Effector memory CD4-positive, alpha-beta T cell (primary cell): ENCODE data around the gene DCAKD.

Source experiments
- DNase-seq, 3 donors: peaks; one replicate each; pipeline ENCODE4 v3.0.0-alpha.2; 2020
- H3K27ac ChIP-seq: 2 replicates; pipeline ENCODE4 v1.7.0; 2013; ENCODE audit warnings: mild to moderate bottlenecking, low read length, moderate library complexity; ENCODE audit not compliant: insufficient read depth, poor library complexity, severe bottlenecking
- H3K27me3 ChIP-seq: replicated peaks from 2 replicates; pipeline ENCODE4 v1.7.0; 2013; ENCODE audit warnings: mild to moderate bottlenecking, low read length; ENCODE audit not compliant: insufficient read depth, control insufficient read depth, poor library complexity, severe bottlenecking
- H3K36me3 ChIP-seq: 2 replicates; pipeline ENCODE4 v1.7.0; 2013; ENCODE audit warnings: mild to moderate bottlenecking, low read length, moderate library complexity; ENCODE audit not compliant: control insufficient read depth, insufficient read depth
- H3K4me1 ChIP-seq: 2 replicates; pipeline ENCODE4 v1.7.0; 2013; ENCODE audit warnings: low read length, mild to moderate bottlenecking; ENCODE audit not compliant: control insufficient read depth, insufficient read depth, poor library complexity, severe bottlenecking
- H3K4me3 ChIP-seq: 2 replicates; pipeline ENCODE4 v1.7.0; 2013; ENCODE audit warnings: low read length, low read depth, mild to moderate bottlenecking; ENCODE audit not compliant: insufficient read depth, poor library complexity, severe bottlenecking
- H3K9me3 ChIP-seq: 2 replicates; pipeline ENCODE4 v1.7.0; 2013; ENCODE audit warnings: mild to moderate bottlenecking, low read length, moderate library complexity; ENCODE audit not compliant: control insufficient read depth

DCAKD gene

DNA sequence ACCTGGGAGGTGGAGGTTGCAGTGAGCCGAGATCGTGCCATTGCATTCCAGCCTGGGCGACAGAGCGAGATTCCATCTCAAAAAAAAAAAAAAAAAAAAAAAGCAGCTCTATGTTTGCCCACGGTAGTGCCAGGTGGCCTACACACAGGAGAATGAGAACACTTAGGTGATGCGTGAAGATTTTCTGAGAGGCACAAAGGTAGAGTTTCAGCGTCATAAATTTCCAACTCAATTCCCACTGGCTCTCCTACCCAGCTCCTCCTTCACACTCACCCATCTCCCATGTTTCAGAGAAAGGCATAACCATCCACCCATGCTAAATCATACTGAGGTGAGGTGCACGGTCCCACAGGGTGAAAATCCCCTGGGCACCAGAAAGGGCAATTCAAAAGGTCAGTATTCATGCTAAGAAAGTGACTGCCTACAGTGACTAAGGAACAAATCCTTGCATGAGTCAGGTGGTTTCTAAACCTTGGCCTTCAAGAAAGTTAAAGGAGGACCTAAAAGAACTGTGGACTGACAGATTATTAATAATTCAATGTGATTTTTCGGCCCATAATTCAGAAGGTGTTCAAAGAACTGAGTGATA, 4.8 kb downstream of the DCAKD start:
- H3K9me3 ChIP-seq = no peaks in the 10 kb centered on the region
- H3K4me1 ChIP-seq = peaks cover 11% of the 10 kb centered on the region

DNA sequence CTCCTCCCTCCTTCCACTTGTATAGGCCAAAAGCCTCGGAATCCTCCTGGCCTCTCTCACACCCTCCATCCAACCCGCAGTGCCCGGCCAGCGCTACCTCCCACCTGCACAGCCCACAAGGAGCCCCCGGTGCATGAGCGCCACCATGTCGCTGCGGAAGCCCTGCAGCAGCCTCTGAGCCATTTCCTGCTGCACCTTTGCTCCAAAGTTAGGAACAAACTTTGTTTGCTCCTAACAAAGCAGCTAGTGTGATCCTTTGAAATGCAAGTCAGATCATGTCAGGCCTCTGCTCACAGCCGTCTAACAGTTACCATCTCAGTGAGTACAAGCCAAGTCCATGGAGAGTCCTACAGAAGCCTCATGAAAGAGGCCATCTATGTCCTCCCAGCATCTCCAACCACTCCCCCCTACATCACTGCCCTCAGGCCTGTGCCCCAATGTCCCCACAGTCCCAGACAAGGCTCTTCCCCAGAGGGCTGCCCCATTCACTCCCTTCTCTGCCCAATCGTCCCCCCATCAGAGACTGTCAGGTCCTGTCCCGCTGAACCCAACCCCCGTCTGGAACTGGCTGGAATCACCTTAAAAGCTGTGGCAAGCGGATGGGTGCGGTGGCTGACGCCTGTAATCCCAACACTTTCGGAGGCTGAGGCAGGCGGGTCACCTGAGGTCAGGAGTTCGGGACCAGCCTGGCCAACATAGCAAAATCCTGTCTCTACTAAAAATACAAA, 7.5 kb downstream of the DCAKD start:
- no peak for DNase-seq
- Histone ChIP-seq H3K4me3 (no peak overlapping the region), H3K27me3 (no peaks in the 10 kb centered on the region), H3K27ac (no peak overlapping the region), H3K4me1 (no peaks in the 10 kb centered on the region), H3K9me3 (no peaks in the 10 kb centered on the region), H3K36me3 (no peaks in the 10 kb centered on the region)

More for the DNA sequence above, 4.8 kb downstream of the DCAKD start:
- Histone ChIP-seq H3K36me3 (no peaks in the 10 kb centered on the region), H3K4me3 (no peak overlapping the region), H3K27ac (no peak overlapping the region), H3K27me3 (no peaks in the 10 kb centered on the region)
- DNase-seq = no peak

DNA sequence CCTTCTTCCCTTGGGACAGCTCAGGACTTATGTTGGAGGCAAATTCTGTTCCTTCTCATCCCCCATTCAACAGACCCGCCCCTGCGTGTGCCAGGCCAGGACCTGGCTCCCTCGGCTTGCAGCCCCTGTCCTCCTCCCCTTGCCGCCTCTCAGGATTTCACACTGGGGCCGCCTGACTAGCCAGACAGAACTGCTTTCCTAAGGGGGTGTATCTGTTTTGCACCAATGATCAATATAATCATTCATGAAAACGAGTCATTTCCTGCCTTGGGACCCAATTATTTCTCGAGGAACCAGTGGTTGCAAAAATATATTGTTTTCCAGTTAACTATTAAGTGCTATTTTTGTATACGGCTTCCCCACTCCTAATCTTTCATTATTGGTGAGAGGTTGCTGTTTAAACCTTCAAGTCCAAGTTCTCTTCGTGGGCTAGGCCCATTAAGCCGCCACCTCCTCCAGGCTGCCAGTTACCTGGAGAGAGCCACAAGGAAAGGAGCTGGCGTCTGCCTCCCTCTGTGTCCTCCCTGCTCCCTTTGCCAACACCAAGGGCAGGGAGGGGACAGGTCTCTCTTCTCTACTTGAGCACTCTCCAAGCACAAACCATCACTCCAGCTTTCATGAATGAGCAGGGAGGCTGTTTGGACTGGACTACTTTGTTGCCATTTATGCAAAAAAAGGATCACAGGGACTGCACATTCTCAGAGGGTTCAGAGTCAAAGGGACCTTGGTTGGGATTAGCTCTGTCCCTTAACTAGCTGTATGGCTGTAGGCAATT, 8.9 kb downstream of the DCAKD start:
- DNase-seq = no peak
- H3K4me1 ChIP-seq = no peaks in the 10 kb centered on the region
- no peaks in the 10 kb centered on the region for H3K27me3 ChIP-seq
- H3K4me3 ChIP-seq = no peak overlapping the region
- H3K36me3 ChIP-seq = no peaks in the 10 kb centered on the region
- no peak overlapping the region for H3K27ac ChIP-seq
- no peaks in the 10 kb centered on the region for H3K9me3 ChIP-seq

DNA sequence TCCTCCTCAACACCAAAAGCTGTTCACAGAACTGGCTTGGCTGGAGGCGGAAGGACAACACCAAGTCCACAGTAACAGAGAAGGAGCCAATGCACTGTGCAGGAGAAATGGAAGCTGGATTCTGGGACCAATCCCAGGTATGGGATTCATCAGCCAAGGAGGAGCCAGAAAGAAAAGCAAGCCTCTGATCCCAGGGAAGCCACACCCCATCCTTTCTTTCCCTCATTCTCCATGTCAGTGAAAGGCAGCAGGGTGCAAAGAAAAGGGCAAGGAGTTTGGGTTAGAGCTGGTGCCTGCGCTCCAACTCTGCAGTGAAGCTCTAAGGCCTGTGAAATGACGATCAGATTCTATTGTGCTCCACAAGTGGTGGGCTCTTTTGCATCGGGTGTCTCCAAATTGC, 11.0 kb downstream of the DCAKD start:
- H3K4me3 ChIP-seq = no peak overlapping the region
- H3K4me1 ChIP-seq = no peaks in the 10 kb centered on the region
- H3K27me3 ChIP-seq = no peaks in the 10 kb centered on the region
- DNase-seq = no peak
- no peaks in the 10 kb centered on the region for H3K36me3 ChIP-seq
- no peak overlapping the region for H3K27ac ChIP-seq
- no peaks in the 10 kb centered on the region for H3K9me3 ChIP-seq

DNA sequence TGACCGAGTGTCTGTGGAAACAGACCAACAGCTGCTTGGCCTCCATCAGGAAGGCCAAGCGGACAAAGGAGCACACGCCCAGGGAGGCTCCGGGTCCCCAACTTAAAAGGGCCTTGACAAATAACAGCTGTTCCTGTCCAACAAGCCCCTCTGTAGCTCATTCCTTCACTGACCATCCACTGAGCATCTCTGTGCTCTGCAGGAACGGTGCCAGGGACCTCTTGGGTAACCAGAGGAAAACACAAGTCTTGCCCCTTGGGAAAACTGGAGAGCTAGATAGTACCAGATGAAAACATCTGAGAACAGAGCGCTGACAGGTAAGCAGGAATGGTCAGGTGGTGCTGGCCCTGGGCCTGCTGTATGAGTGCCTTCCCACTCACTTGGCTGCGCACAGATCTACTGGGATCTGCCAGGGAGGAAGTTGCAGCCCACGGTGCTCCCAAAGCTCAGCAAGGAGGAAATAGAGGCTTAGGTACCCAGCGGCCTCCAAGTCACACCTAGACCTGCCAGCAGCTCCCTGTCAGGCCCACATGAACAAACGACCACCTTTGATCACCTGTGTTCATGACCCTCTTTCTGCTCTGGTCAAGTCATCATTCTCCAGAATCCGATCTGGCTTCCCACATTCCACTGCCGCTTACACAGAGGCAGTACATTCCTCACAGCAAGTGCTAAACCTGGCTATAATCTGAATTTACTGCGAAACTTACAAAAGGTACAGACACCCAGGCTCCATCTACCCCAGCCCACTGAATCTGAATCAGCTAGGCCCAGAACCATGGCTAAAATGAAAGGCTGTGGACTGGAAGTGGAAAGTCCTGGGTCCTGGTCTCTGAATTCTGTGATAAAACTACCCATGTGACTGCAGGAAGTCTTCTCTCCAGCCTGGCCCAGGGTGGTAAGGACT, 12.5 kb downstream of the DCAKD start:
- no peak for DNase-seq
- Histone ChIP-seq H3K27me3 (no peaks in the 10 kb centered on the region), H3K27ac (no peak overlapping the region), H3K4me3 (no peak overlapping the region), H3K9me3 (no peaks in the 10 kb centered on the region), H3K36me3 (peaks cover 9% of the 10 kb centered on the region), H3K4me1 (no peaks in the 10 kb centered on the region)

DNA sequence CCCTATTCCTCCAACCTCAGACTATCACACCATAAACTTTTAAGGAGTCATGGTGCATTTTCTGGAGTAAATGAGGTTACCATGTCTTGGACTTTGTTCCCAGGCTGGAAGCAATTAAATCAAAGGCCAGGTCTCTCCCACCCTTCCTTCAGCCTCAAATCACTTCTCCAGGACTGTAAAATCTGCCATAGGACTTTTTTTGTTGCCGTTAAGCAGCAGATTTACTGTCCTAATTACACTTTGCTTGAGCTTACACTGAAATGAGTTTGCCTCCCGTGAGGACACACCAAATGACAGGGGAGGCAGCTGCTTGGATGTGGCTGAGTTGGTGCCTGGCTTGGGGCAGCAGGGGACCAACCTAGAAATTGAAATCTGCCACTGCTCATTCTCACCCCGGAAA, 14.7 kb downstream of the DCAKD start:
- H3K9me3 ChIP-seq = no peaks in the 10 kb centered on the region
- no peak for DNase-seq
- H3K27me3 ChIP-seq = no peaks in the 10 kb centered on the region
- H3K36me3 ChIP-seq = peaks cover 26% of the 10 kb centered on the region
- H3K27ac ChIP-seq = no peak overlapping the region
- no peaks in the 10 kb centered on the region for H3K4me1 ChIP-seq
- H3K4me3 ChIP-seq = no peak overlapping the region

DNA sequence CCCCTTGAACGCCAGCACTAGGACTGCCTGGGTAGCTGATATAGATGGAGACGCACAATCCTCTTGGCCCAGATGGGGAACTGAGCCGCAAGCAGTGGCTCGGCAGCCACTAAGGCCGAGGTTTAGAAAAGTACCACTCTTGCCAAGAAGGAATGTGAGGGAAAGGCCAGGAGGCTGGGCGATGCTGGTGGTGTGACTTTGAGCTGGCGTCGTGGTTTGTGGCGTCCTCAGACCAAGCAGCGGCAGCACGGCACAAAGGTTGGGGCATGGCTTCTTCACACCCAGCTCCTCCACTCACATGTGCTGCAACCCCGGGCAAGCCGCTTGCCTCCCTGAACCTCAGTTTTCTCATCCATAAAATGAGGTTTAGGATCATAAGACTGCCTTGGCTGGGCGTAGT, 15.6 kb downstream of the DCAKD start:
- H3K9me3 ChIP-seq = no peaks in the 10 kb centered on the region
- no peak overlapping the region for H3K27ac ChIP-seq
- H3K36me3 ChIP-seq = peaks cover 34% of the 10 kb centered on the region
- no peaks in the 10 kb centered on the region for H3K4me1 ChIP-seq
- no peak for DNase-seq
- H3K4me3 ChIP-seq = no peak overlapping the region
- H3K27me3 ChIP-seq = no peaks in the 10 kb centered on the region

DNA sequence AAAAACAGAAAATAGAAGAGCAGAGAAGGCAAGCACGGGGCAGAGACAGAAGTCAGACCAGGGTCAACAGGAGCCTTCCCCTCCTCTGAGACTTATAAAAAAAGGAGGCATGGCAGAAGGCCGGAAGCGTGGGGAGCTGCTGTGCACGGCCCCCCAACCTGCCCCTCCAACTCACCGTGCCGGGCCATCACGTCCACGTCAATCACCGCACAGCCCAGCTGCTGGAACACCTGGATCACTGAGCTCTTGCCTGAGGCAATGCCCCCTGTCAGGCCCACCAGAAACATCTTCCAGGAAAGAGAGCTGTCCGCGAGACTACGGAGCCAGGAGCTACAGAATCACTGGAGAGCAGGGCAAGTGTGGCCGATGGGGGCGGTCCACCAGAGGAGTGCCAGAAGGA, 16.8 kb downstream of the DCAKD start:
- no peak for DNase-seq
- Histone ChIP-seq H3K27ac (no peak overlapping the region), H3K36me3 (peaks cover 46% of the 10 kb centered on the region), H3K27me3 (no peaks in the 10 kb centered on the region), H3K9me3 (no peaks in the 10 kb centered on the region), H3K4me3 (no peak overlapping the region), H3K4me1 (no peaks in the 10 kb centered on the region)

DNA sequence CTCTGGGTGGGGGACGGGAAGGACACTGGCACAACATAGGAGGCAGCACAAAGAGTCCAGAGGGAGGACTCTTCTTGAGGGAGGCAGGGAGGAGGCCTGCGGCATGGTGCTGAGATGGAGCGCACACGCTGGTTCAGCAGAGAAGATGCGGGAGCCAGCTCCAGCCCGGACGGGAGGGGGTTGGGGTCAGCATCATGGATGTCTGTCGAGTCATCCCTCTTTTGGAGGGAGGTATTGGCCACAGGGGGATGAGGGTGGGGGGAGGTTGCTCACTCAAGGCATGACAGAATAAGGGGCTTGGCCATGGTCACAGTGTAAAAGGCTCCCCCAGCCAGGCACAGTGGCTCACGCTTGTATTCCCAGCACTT, 19.3 kb downstream of the DCAKD start:
- Histone ChIP-seq H3K27ac (no peak overlapping the region), H3K4me1 (no peaks in the 10 kb centered on the region), H3K9me3 (no peaks in the 10 kb centered on the region), H3K4me3 (no peak overlapping the region), H3K27me3 (no peaks in the 10 kb centered on the region), H3K36me3 (peaks cover 49% of the 10 kb centered on the region)
- DNase-seq = no peak
